HL-60 (cell line): Measurements from ENCODE around the gene GPHN.

Experiments
- DNase-seq, 2 experiments: peaks; one replicate each; pipeline ENCODE4 v3.0.0-alpha.2; 2010 to 2020; ENCODE audit warnings: low read depth in 1 of 2, low spot score in 1 of 2
- H3K27ac ChIP-seq: fragments of 250-450 bp; sonication (Bioruptor Pico); replicated peaks from 2 replicates; pipeline ENCODE4 v1.5.1; 2020; ENCODE audit warnings: mild to moderate bottlenecking, moderate library complexity
- H3K27me3 ChIP-seq: fragments of 250-450 bp; sonication (Bioruptor Pico); 2 replicates; pipeline ENCODE4 v1.5.1; 2021; ENCODE audit warnings: mild to moderate bottlenecking, moderate library complexity; ENCODE audit not compliant: insufficient read depth, poor library complexity, severe bottlenecking
- H3K4me3 ChIP-seq: replicated peaks from 2 replicates; pipeline ENCODE4 v1.5.1; 2011; ENCODE audit warnings: mild to moderate bottlenecking, control low read depth, low read length; ENCODE audit not compliant: insufficient read depth
- GABPA ChIP-seq: IDR thresholded peaks from 2 replicates; pipeline ENCODE4 v1.6.1; 2012; ENCODE audit warnings: low read depth
- POLR2AphosphoS5 ChIP-seq: IDR thresholded peaks from 2 replicates; pipeline ENCODE4 v1.6.1; 2012; ENCODE audit warnings: low read depth
- SPI1 ChIP-seq: IDR thresholded peaks from 2 replicates; pipeline ENCODE4 v1.6.1; 2012; ENCODE audit warnings: low read depth, mild to moderate bottlenecking, borderline replicate concordance
- TF ChIP-seq, protein P1 (sequence below): IDR thresholded peaks from 2 replicates; pipeline ENCODE4 v1.6.1; 2012; ENCODE audit warnings: low read depth; ENCODE audit not compliant: insufficient replicate concordance
- TF ChIP-seq, protein P2 (sequence below): IDR thresholded peaks from one replicate; pipeline ENCODE4 v1.5.1; 2011; ENCODE audit warnings: low read length, control low read depth, inconsistent platforms; ENCODE audit not compliant: insufficient read depth

Gene GPHN

DNA sequence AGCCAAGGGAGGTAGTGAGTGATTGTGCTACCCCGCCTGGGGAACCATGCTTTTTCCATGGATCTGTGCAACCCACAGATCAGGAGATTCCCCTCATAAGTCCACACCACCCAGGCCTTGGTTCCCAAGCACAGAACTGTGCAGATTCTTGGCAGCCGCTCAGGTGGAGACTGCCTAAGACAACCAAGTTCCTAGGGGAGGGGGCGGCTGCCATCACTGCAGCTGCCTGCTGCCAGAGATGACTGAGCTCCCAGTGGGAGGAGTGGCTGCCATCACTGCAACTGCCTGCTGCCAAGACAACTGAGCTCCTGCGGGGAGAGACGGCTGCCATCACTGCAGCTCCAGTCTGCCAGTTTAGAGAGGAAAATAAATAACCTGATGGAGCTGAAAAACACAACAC, 542.9 kb downstream of the GPHN start:
- DNase-seq: no peak
- TF ChIP-seq, protein P1, sequence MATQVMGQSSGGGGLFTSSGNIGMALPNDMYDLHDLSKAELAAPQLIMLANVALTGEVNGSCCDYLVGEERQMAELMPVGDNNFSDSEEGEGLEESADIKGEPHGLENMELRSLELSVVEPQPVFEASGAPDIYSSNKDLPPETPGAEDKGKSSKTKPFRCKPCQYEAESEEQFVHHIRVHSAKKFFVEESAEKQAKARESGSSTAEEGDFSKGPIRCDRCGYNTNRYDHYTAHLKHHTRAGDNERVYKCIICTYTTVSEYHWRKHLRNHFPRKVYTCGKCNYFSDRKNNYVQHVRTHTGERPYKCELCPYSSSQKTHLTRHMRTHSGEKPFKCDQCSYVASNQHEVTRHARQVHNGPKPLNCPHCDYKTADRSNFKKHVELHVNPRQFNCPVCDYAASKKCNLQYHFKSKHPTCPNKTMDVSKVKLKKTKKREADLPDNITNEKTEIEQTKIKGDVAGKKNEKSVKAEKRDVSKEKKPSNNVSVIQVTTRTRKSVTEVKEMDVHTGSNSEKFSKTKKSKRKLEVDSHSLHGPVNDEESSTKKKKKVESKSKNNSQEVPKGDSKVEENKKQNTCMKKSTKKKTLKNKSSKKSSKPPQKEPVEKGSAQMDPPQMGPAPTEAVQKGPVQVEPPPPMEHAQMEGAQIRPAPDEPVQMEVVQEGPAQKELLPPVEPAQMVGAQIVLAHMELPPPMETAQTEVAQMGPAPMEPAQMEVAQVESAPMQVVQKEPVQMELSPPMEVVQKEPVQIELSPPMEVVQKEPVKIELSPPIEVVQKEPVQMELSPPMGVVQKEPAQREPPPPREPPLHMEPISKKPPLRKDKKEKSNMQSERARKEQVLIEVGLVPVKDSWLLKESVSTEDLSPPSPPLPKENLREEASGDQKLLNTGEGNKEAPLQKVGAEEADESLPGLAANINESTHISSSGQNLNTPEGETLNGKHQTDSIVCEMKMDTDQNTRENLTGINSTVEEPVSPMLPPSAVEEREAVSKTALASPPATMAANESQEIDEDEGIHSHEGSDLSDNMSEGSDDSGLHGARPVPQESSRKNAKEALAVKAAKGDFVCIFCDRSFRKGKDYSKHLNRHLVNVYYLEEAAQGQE: no peak
- TF ChIP-seq SPI1: no peak
- no peak for TF ChIP-seq GABPA
- no peak for TF ChIP-seq POLR2AphosphoS5
- TF ChIP-seq, protein P2, sequence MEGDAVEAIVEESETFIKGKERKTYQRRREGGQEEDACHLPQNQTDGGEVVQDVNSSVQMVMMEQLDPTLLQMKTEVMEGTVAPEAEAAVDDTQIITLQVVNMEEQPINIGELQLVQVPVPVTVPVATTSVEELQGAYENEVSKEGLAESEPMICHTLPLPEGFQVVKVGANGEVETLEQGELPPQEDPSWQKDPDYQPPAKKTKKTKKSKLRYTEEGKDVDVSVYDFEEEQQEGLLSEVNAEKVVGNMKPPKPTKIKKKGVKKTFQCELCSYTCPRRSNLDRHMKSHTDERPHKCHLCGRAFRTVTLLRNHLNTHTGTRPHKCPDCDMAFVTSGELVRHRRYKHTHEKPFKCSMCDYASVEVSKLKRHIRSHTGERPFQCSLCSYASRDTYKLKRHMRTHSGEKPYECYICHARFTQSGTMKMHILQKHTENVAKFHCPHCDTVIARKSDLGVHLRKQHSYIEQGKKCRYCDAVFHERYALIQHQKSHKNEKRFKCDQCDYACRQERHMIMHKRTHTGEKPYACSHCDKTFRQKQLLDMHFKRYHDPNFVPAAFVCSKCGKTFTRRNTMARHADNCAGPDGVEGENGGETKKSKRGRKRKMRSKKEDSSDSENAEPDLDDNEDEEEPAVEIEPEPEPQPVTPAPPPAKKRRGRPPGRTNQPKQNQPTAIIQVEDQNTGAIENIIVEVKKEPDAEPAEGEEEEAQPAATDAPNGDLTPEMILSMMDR: no peak
- Histone ChIP-seq H3K27ac (no peak overlapping the region), H3K27me3 (no peaks in the 10 kb centered on the region), H3K4me3 (no peak overlapping the region)

DNA sequence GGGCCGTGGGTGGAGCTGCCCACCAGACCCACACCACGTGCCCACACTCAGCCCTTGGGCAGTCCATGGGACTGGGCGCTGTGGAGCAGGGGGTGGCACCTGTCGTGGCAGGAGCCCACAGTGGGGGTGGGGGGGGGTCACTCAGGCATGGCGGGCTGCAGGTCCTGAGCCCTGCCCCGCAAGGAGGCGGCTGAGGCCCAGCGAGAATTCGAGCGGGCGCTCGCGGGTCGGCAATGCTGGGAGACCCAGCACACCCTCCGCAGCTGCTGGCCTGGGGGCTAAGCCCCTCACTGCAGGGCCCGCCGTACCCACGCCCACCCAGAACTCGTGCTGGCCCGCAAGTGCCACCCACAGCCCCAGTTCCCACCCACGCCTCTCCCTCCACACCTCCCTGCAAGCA, 548.7 kb downstream of the GPHN start:
- H3K27me3 ChIP-seq: no peaks in the 10 kb centered on the region

DNA sequence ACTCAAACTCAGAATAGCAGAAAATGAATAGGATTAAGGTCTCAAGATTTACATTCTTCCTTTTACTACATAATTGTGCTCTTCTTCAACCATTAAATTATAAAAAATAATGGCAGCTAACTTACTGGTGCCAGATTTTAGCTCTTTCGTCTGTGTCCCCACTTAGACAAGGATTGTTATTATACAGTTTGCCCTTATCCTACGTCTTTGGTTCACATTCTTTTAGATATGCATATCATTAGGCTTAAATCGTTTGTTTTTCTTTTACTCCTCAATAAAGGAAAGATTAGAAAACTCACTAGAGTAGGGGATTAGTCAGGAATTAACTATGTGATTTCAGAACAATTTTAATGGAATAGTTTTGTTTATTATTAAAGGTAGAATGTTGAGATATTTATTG, 551.6 kb downstream of the GPHN start:
- TF ChIP-seq, protein P2: no peak
- no peak for TF ChIP-seq POLR2AphosphoS5
- TF ChIP-seq GABPA: no peak

More for the DNA sequence above, 548.7 kb downstream of the GPHN start:
- Histone ChIP-seq H3K27ac (no peak overlapping the region), H3K4me3 (no peak overlapping the region)
- TF ChIP-seq GABPA: no peak
- no peak for TF ChIP-seq POLR2AphosphoS5
- TF ChIP-seq, protein P1: no peak
- TF ChIP-seq SPI1: no peak
- TF ChIP-seq, protein P2: no peak
- no peak for DNase-seq

DNA sequence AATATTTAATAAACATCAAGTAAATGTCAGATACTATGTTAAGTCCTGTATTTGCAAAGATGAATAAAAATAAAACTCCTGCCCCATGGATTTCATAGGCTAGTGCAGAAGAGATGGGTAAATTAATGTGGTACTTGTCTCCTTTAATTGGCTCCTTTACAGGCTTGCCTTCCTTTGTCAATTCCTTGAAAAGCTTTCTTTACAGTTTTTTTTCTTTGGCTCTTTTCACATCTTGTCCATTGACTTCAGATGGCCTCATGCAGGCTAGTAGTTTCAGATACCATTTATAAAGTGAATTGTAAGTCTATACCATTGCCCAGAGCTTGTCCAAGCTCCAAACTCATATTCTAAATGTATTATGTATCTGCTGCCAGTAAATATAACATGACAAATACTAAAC, 552.6 kb downstream of the GPHN start:
- DNase-seq: no peak
- Histone ChIP-seq H3K27ac (no peak overlapping the region), H3K27me3 (no peaks in the 10 kb centered on the region), H3K4me3 (no peak overlapping the region)
- TF ChIP-seq, protein P1: no peak
- TF ChIP-seq, protein P2: no peak

More for the DNA sequence above, 551.6 kb downstream of the GPHN start:
- H3K4me3 ChIP-seq: no peak overlapping the region
- H3K27ac ChIP-seq: no peak overlapping the region
- H3K27me3 ChIP-seq: no peaks in the 10 kb centered on the region
- DNase-seq: no peak
